H54 (cell line): ENCODE data around the gene LMX1A.

Experiments used
- DNase-seq: peaks from one replicate; pipeline ENCODE4 v3.0.0; 2011; ENCODE audit warnings: low spot score, mixed read lengths; ENCODE audit not compliant: insufficient read length
- FAIRE-seq: peaks from 3 replicates; lab custom pipeline; 2011; peaks lifted over from hg19 to GRCh38; lab: Jason Lieb, UNC
- POLR2A ChIP-seq: IDR thresholded peaks from 2 replicates; pipeline ENCODE4 v1.6.1; 2011; ENCODE audit warnings: low read depth, mild to moderate bottlenecking, low read length

Gene LMX1A

DNA sequence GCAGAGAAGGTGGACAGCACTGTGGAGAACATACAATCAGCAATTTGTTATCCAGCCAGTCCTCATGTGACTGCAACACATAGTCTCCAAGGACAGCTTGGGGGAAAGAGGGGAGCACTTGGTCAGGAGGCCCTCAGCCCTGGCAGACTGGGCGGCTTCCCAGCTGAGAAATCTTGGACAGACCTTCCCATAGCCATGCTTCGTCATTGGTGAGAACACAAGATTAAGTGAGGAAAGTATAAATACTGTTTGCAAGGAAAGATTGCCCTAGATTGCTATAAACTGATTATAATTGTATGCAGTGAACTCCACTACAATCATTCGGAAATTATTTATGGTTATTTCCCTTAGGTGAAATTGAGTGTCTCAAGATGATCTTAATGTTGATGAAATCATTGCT, 131.5 kb downstream of the LMX1A start:
- DNase-seq = no peak
- TF ChIP-seq POLR2A = no peak
- no peak for FAIRE-seq

DNA sequence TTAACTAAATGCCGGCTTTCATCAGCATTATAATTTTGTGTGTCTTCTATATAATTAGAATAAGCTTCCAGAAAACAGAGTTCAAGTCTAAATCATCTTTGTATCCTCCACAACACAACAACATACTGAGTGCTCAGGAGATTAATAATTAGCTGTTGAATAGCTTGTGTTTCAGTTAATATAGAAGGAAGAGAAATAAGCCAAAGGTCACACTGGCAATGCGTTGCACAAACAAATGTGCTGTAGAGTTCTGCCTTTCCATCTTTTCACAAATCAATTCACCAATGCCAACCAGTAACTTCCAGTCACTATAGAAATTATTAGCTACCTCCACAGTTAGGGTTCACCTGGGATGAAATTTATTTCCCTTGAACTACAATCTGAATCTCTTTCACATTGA, 132.0 kb downstream of the LMX1A start:
- TF ChIP-seq POLR2A = no peak
- no peak for FAIRE-seq

DNA sequence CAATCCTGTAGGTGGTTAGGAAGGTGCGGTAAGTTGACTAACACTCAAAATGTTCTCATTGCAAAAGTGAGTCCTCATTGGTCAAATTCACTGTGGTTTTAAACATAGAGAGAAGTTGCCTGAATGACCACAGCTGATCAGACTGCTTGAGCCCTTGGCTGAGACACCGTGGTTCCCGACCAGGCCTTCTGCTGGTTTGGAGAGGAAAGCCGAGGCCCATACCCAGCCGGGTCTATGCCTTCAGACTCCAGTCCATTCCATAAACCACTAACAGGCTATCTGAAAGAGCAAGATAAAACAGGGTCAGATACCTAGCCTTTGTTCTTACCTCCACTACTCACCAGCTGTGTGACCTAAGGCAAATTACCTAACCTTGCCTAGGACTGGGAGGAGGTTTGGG, 133.9 kb downstream of the LMX1A start:
- TF ChIP-seq POLR2A = no peak
- FAIRE-seq = no peak
- DNase-seq = no peak

More for the DNA sequence above, 132.0 kb downstream of the LMX1A start:
- DNase-seq = no peak

DNA sequence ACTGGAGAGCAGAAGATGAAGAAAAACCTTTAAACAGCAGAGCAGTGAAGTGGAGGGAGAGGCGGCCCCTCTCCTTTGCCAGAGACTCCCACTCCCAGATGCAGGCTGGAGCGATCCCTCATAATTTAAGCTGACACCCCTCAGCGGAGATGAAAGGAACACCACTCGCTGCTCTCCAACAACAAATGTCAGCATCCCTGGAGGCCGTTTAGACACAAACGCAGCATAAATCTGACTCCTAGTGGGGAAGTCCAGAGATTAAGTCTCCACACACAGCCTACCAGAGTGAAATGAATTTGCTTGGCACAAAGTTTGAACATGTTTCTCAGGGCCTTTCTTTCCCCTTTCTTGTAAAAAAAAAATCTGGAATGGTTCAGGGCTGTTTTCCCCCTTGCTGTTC, 137.8 kb downstream of the LMX1A start:
- DNase-seq (no peak), FAIRE-seq (no peak)
- no peak for TF ChIP-seq POLR2A

DNA sequence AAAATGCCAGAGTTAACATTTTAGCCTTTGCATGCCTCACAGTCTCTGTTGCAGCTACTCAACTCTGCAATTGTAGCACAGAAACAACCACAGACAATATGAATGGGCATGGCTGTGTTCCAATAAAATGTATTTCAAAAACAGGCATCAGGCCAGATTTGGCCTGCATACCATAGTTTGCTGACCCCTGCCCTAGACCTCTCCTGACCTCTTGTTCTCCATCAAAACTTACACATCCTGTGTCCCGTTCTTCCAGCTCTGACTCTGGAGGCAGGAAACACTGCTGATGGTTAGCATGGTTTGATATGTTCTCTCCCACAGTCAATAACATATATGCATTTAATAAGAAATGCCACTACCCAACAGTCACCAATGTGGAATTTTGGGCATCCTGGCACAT, 138.6 kb downstream of the LMX1A start:
- TF ChIP-seq POLR2A = no peak
- no peak for FAIRE-seq
- no peak for DNase-seq

DNA sequence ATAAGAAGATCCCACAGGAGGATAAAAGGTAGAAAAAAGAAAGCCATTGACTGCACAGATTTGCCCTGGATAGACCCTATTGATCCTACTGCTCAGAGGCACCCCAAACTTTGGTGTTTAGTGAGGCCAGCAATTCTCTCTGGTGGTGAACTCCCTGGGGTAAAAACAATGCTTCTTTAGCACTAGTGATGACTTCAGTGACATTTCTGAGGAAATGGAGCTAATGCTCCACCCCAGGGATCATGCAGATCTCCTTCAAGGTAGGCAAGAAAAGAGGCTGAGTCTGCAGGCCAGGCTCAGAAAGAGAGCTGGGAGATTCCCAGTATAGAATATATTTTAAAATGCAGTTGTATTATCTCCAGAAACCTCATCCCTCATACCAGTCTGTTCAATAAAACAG, 140.3 kb downstream of the LMX1A start:
- FAIRE-seq = no peak
- DNase-seq = no peak
- TF ChIP-seq POLR2A = no peak

DNA sequence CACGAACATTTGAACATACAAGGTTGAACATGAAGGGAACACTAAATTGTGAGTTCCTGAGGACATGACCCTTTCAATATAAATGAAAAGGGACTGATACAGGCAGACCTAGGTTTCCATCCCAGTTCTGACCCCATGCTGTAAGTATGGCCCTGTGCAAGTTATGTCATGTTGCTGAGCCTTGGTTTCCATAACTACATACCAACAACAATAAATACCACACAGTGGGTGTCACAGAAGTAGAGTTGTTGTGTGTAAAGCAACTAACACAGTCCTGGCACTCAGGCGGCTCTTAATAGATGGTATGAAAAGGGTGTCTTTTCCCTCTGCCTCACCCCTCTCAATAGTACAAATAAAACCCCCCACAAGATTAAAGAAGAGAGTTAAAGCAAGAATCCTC, 140.8 kb downstream of the LMX1A start:
- no peak for DNase-seq
- no peak for FAIRE-seq
- TF ChIP-seq POLR2A = no peak

DNA sequence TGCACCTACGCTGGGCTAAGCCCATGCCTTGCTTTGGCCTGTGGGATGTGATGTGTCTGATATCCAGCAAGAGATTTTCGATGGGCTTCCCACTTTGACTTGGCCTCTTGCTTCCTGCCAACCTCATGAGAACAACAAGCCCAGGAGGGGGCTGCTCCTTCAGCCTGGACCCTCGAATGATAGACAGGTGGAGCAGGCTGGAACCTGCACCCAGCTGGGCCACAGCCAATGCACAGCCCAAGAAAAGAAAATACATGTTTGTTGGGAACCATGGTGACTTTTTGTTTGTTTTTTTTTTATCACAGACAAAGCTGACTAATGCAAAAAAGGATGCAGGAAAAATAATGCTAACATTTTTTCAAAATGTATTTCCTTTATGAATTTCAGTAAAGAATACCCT, 144.3 kb downstream of the LMX1A start:
- FAIRE-seq (no peak), DNase-seq (no peak)
- TF ChIP-seq POLR2A = no peak

DNA sequence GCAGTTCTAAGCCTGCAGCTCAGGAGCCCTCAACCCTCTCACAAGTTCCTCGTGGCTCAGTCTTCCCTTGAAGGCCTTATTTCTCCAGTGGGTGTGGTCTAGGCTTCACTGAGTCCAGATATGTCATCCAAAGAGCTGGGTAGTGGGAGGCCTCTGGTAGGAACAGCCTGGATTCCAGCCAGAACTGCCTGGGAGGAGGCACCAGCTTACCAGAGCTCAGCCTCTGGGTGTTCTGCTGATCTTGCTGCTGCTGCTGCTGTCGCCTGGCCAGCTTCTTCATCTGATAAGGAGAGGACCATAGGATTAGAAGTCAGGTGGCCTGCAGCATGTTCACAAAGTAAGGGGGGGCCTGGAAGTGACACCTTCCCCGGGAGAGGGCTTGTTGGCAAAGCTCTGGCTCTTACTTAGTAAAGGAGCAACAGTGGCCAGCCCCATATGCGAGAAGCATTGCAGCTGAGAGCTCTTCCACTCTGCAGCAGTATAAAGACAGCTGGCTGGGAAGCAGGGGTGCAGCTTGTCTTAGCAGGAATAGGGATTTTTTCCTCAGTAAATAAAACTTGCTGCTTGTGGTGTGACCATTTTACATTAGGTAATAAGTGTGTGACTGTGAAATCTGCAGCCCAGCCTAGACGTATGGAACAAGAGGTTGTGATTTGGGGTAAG, 148.5 kb downstream of the LMX1A start:
- no peak for DNase-seq
- TF ChIP-seq POLR2A = no peak
- FAIRE-seq = no peak

DNA sequence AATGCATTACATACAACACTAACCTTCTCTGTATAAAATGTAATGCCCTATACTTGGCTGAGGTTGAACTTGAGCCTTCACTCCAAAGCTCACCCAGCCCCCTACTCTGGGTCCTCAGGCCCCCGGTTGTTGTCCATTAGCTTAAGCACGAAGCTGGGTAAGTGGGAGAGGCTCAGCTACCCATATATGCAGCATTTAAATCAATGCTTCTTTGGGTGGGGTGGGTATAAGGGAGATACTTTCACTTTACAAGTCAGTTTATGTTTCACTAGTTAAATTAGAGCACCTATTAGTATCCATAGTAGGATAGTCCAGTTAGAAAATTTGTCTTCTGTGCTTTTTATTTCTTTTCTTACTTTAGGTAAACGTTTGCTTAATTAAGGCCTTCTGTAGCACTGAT, 151.4 kb downstream of the LMX1A start:
- DNase-seq (no peak), FAIRE-seq (no peak)
- no peak for TF ChIP-seq POLR2A

DNA sequence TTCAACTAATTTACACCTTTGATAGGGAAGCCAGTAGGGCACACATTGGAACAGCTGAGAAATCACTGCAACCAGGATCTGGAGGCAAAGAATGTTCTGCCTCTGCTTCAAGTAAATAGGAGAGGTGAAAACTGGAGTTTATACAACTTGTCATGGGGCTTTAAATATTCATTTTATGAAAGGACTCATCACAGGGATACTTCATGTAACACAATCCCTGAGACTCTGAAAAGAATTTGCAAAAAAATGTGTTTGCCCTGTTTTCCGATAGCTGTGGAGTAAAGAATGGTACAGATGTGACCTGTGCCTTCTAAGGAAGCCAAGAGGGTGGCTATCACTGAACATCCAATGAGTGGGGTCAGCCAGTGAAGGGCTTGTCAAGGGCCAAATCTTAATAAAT, 152.0 kb downstream of the LMX1A start:
- FAIRE-seq (no peak), DNase-seq (no peak)
- no peak for TF ChIP-seq POLR2A

DNA sequence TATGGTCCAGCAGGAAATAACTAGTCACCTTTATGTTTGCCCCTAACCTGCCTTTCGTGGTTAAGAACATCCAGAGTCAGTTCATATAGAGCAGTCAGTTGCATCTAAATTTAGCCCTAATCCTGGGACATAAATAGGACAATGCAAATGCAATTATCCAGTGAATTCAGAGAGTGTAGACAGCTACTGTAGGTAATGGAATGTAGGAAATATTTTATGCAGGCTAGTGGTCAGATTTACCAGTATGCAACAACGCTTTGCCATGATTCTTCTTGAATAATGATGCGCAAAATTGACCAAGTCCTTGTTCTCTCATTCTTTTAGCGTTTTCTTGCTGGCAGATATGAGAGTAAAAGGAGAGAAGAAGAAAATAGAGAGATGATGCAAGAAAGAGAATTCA, 165.4 kb downstream of the LMX1A start:
- no peak for TF ChIP-seq POLR2A
- DNase-seq (no peak), FAIRE-seq (no peak)

DNA sequence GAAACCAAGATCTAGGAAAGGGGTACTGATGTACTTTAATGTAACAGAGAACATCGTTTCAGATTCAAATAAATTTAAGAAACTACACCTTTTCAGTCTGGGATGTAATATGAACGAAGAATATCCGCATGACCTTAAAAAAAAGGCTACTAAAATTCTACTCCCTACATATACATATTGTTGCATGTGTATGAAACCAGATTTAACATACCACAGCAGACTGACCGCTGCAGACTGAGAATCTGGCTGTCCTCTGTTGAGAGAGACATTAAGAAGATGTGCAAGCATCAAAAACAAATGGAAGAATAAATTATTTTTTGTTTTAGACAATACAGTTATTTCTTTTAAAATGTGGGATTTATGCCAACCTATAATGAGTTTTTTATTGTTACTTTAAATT, 166.6 kb downstream of the LMX1A start:
- DNase-seq (no peak), FAIRE-seq (no peak)
- no peak for TF ChIP-seq POLR2A

DNA sequence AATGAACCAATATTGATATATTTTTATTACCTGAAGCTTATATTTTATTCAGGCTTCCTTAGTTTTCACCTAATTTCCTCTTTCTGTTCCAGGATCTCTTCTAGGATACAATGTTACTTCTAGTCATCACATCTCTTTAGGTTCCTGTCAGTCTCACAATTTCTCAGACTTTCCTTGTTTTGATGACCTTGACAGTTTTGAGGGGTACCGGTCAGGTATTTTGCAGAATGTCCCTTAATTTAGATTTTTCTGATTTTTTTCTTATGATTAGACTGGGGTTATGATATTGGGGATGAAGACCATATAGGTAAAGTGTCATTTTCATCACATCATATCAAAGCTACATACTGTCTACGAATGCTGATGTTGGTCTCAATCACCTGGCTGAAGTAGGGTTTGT, 167.5 kb downstream of the LMX1A start:
- FAIRE-seq = no peak
- DNase-seq = no peak
- TF ChIP-seq POLR2A = no peak
